IPS DF 19.7 (cell line): Measurements from ENCODE around the gene ZNF581.

ENCODE experiments used
- DNase-seq: peaks from one replicate; pipeline ENCODE4 v3.0.0-alpha.2; 2013; ENCODE audit warnings: low read depth, low spot score

ZNF581 gene

GRCh38 chr19:55693336-55693974, 50.0 kb downstream of the ZNF581 start:
- DNase-seq, result no peak

DNA sequence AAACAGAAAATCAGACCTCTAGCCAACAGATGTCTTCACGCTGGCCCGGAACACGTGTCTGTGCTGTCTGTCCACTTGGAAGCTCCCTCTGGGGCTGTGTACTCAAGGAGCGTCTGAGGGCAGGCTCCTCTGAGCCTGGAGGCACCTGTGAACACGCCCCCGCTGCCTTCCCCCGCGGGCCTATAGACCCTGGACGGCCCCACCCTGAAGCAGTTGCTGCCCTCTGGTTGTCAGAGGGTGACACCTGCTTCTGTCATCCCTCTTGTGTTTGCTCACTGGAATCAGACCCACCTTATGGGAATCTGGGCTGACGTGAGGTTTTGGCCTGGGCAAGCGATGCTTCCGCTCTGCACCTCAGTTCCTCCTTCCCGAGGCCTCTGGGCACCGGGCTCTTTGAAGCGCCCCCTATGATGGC, 50.8 kb downstream of the ZNF581 start:
- no peak for DNase-seq

GRCh38 chr19:55694656-55695491, 51.4 kb downstream of the ZNF581 start:
- no peak for DNase-seq
